ENCODE results near the gene TXK.

TXK gene

GRCh38 chr4:48133669-48134068 lies 381 bp downstream of the TXK start:
- DNase-seq = no peak

- no peak for DNase-seq
Measured at GRCh38 chr4:48131736-48132135, 2.3 kb downstream of the TXK start.

GRCh38 chr4:48130100-48130499 lies 4.0 kb downstream of the TXK start:
- DNase-seq = no peak

- no peak for DNase-seq
Measured at GRCh38 chr4:48129307-48130014, 4.6 kb downstream of the TXK start.

GRCh38 chr4:48127682-48128404 lies 6.2 kb downstream of the TXK start:
- no peak for DNase-seq

GRCh38 chr4:48127231-48127630 lies 6.8 kb downstream of the TXK start:
- no peak for DNase-seq

GRCh38 chr4:48126621-48127020 lies 7.4 kb downstream of the TXK start:
- DNase-seq = no peak

GRCh38 chr4:48124870-48125269 lies 9.2 kb downstream of the TXK start:
- DNase-seq = no peak

- DNase-seq = no peak
Measured at GRCh38 chr4:48122756-48123155, 11.3 kb downstream of the TXK start.

- no peak for DNase-seq
Measured at GRCh38 chr4:48121180-48121579, 12.9 kb downstream of the TXK start.

- DNase-seq = no peak
Measured at GRCh38 chr4:48120132-48120531, 13.9 kb downstream of the TXK start.

GRCh38 chr4:48119646-48120045 lies 14.4 kb downstream of the TXK start:
- DNase-seq = no peak

GRCh38 chr4:48118081-48118480 lies 16.0 kb downstream of the TXK start:
- no peak for DNase-seq

GRCh38 chr4:48116582-48116981 lies 17.5 kb downstream of the TXK start:
- no peak for DNase-seq

- DNase-seq = no peak
Measured at GRCh38 chr4:48114412-48114811, 19.6 kb downstream of the TXK start.

- no peak for DNase-seq
Measured at GRCh38 chr4:48112017-48112667, 21.9 kb downstream of the TXK start.

GRCh38 chr4:48110452-48110978 lies 23.5 kb downstream of the TXK start:
- no peak for DNase-seq

GRCh38 chr4:48109413-48110263 lies 24.4 kb downstream of the TXK start:
- DNase-seq = no peak

GRCh38 chr4:48108309-48109073 lies 25.6 kb downstream of the TXK start:
- DNase-seq = no peak

GRCh38 chr4:48105230-48105629 lies 28.8 kb downstream of the TXK start:
- DNase-seq = no peak

- DNase-seq = no peak
Measured at GRCh38 chr4:48103483-48104139, 30.4 kb downstream of the TXK start.

GRCh38 chr4:48102303-48102702 lies 31.7 kb downstream of the TXK start:
- no peak for DNase-seq

Data from KG1 (cell line).